Germinal center (tissue), 1 donor: ENCODE measurements around the gene ADAMTSL3.
"Not testable (repeated sequence)": the region's sequence is repeated elsewhere in the genome, so short reads cannot be mapped to it uniquely, and the experiment has no call there.

Experiments used
- DNase-seq: peaks from one replicate; pipeline ENCODE4 v3.0.0; 2012; ENCODE audit warnings: mixed read lengths, low spot score

Gene ADAMTSL3

GRCh38 chr15:83928392-83928734 lies 274.4 kb downstream of the ADAMTSL3 start:
- DNase-seq, result peak; percentile 8

- no peak for DNase-seq
Observed at GRCh38 chr15:83928878-83929418, 275.0 kb downstream of the ADAMTSL3 start.

GRCh38 chr15:83929619-83930018 lies 275.7 kb downstream of the ADAMTSL3 start:
- DNase-seq, result no peak

GRCh38 chr15:83930392-83931212 lies 276.7 kb downstream of the ADAMTSL3 start:
- DNase-seq, result no peak

- no peak for DNase-seq
Observed at GRCh38 chr15:83935774-83936173, 281.9 kb downstream of the ADAMTSL3 start.

GRCh38 chr15:83940136-83940535 lies 286.2 kb downstream of the ADAMTSL3 start:
- DNase-seq, result no peak

- DNase-seq, result no peak
Observed at GRCh38 chr15:83943043-83943442, 289.1 kb downstream of the ADAMTSL3 start.

- no peak for DNase-seq
Observed at GRCh38 chr15:83943849-83944404, 290.0 kb downstream of the ADAMTSL3 start.

GRCh38 chr15:83947156-83947555 lies 293.2 kb downstream of the ADAMTSL3 start:
- no peak for DNase-seq

- DNase-seq, result no peak
Observed at GRCh38 chr15:83954506-83954905, 300.6 kb downstream of the ADAMTSL3 start.

GRCh38 chr15:83955806-83956265 lies 301.9 kb downstream of the ADAMTSL3 start:
- peak; percentile 28 for DNase-seq

- DNase-seq, result no peak
Observed at GRCh38 chr15:83956887-83957286, 303.0 kb downstream of the ADAMTSL3 start.

- DNase-seq, result no peak
Observed at GRCh38 chr15:83959477-83959876, 305.6 kb downstream of the ADAMTSL3 start.

GRCh38 chr15:83960192-83960829 lies 306.4 kb downstream of the ADAMTSL3 start:
- DNase-seq, result no peak

- no peak for DNase-seq
Observed at GRCh38 chr15:83961311-83961710, 307.4 kb downstream of the ADAMTSL3 start.

GRCh38 chr15:83964967-83965366 lies 311.0 kb downstream of the ADAMTSL3 start:
- DNase-seq, result not testable (repeated sequence)

GRCh38 chr15:83970295-83970890 lies 316.5 kb downstream of the ADAMTSL3 start:
- no peak for DNase-seq

- no peak for DNase-seq
Observed at GRCh38 chr15:83971992-83972391, 318.1 kb downstream of the ADAMTSL3 start.

GRCh38 chr15:83973816-83974215 lies 319.9 kb downstream of the ADAMTSL3 start:
- DNase-seq, result no peak

GRCh38 chr15:83977992-83978391 lies 324.1 kb downstream of the ADAMTSL3 start:
- no peak for DNase-seq

- no peak for DNase-seq
Observed at GRCh38 chr15:83978588-83978987, 324.7 kb downstream of the ADAMTSL3 start.

GRCh38 chr15:83980637-83981036 lies 326.7 kb downstream of the ADAMTSL3 start:
- no peak for DNase-seq
